GM12864 (cell line): ENCODE results near the gene AIMP1.

Experiments
- DNase-seq: peaks from one replicate; pipeline ENCODE4 v3.0.0-alpha.2; 2011; ENCODE audit warnings: low read depth
- H3K4me3 ChIP-seq: 2 replicates; pipeline ENCODE4 v1.5.1; 2011; ENCODE audit warnings: mild to moderate bottlenecking, low read depth, low read length, control low read depth
- TF ChIP-seq, protein P1 (sequence below): IDR thresholded peaks from 2 replicates; pipeline ENCODE4 v1.5.1; 2011; ENCODE audit warnings: low read depth, mild to moderate bottlenecking, moderate library complexity, low read length, control low read depth, inconsistent platforms; ENCODE audit errors: missing control alignments

The AIMP1 gene

GRCh38 chr4:106362086-106362825, 45.9 kb downstream of the AIMP1 start:
- TF ChIP-seq, protein P1, sequence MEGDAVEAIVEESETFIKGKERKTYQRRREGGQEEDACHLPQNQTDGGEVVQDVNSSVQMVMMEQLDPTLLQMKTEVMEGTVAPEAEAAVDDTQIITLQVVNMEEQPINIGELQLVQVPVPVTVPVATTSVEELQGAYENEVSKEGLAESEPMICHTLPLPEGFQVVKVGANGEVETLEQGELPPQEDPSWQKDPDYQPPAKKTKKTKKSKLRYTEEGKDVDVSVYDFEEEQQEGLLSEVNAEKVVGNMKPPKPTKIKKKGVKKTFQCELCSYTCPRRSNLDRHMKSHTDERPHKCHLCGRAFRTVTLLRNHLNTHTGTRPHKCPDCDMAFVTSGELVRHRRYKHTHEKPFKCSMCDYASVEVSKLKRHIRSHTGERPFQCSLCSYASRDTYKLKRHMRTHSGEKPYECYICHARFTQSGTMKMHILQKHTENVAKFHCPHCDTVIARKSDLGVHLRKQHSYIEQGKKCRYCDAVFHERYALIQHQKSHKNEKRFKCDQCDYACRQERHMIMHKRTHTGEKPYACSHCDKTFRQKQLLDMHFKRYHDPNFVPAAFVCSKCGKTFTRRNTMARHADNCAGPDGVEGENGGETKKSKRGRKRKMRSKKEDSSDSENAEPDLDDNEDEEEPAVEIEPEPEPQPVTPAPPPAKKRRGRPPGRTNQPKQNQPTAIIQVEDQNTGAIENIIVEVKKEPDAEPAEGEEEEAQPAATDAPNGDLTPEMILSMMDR: no peak
- no peak overlapping the region for H3K4me3 ChIP-seq
- DNase-seq: no peak

- no peak for DNase-seq
- H3K4me3 ChIP-seq: no peak overlapping the region
- TF ChIP-seq, protein P1: no peak
These were observed 47.9 kb downstream of the AIMP1 start for GRCh38 chr4:106364282-106364681.

DNA sequence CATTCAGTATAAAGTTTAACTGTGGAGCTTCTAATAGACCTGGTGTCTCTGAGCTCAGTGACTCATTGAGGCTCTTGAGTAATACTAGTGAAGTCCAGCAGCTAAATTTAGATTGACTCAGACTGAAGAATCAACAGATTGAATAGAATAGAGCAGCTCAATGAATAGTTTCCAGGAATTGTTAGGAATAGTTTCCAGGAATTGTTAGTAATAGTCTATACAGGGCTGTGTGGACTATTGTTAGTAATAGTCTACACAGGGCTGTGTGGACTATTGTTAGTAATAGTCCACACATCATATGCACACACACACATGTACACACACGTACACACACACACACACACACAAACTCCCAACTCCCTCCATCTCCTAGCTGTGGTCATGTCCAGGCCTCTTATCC, 49.3 kb downstream of the AIMP1 start:
- no peak overlapping the region for H3K4me3 ChIP-seq
- TF ChIP-seq, protein P1: no peak
- DNase-seq: no peak

GRCh38 chr4:106366026-106366425, 49.7 kb downstream of the AIMP1 start:
- TF ChIP-seq, protein P1: no peak
- H3K4me3 ChIP-seq: no peak overlapping the region
- no peak for DNase-seq

DNA sequence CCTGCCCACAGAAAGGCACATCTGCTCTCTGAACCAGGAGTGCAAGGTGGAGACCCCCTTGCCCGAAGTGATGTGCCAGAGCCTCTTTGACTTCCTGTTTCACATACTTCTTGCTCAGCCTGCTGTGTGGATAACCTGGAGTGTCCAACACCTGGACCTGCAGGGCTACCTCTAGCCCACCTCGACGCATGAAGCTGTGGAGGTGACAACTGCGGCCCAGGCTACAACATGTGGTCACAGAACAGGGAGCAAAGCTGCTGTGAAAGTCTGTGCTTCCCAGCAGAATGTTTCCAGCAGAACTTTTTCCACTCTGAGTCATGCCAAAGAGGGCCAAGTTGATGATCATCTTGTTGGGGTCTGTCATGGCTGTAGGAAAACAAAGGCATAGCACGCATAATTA, 50.7 kb downstream of the AIMP1 start:
- no peak for DNase-seq

GRCh38 chr4:106368678-106369077, 52.3 kb downstream of the AIMP1 start, which contains the start of gene GIMD1:
GIMD1 (minus strand) TSS chr4:106368778; CDS start chr4:106367435, 1,343 bp downstream.
- no peak for DNase-seq
- TF ChIP-seq, protein P1: no peak
- H3K4me3 ChIP-seq: no peak within 1 kb of the TSS

More for the DNA sequence above, 50.7 kb downstream of the AIMP1 start:
- no peak overlapping the region for H3K4me3 ChIP-seq
- TF ChIP-seq, protein P1: no peak

- DNase-seq: peak; percentile 35
- no peak overlapping the region for H3K4me3 ChIP-seq
- TF ChIP-seq, protein P1: peak; percentile 55
These were observed 53.2 kb downstream of the AIMP1 start for GRCh38 chr4:106369456-106370060.
